ENCODE data around the gene RPL10L.

The RPL10L gene

DNA sequence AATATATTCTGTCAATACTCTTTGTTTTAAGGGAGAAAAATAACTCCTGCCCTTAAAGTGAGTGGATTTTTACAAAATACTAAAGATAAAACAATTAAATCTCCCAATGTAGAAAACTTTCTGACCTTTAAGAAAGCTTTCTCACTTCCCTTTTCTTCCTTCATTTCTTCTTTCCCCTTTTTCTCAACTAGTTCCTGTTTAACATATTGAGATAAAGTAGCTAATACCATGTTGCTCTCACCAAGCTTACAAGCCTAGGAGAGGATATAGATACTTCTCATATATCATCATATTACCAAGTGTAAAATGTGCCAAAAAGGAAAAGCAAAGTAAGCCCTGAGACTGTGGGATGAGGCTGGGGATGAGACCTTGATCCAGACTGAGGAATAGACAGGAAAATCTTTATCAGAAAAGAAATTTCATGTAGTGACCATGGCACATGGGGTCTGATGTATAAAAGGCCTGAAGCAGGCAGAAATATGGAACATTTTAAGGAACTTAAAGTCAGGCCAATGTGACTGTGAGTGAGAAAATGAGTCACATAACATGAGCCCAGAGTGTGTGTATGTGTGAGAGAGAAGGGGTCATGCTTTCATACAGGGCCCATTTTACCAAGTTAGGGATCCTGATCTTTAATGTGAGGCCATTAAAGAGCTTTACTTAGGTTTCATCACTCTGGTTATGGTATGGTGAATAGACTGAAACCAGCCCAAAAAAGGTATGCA is 1.6 kb upstream of the RPL10L start:
- Histone ChIP-seq H3K4me3 (replicated peaks; ENCODE audit: low read depth, low read length) (no peak overlapping the region), H3K27me3 (replicated peaks; ENCODE audit: control insufficient read depth, insufficient read depth, low read length) (no peaks in the 10 kb centered on the region), H3K36me3 (ENCODE audit: control insufficient read depth, insufficient read depth, low read length) (no peaks in the 10 kb centered on the region)
- DNase-seq (ENCODE audit: extremely low read depth, insufficient read length) = no peak
- TF ChIP-seq, protein P1, sequence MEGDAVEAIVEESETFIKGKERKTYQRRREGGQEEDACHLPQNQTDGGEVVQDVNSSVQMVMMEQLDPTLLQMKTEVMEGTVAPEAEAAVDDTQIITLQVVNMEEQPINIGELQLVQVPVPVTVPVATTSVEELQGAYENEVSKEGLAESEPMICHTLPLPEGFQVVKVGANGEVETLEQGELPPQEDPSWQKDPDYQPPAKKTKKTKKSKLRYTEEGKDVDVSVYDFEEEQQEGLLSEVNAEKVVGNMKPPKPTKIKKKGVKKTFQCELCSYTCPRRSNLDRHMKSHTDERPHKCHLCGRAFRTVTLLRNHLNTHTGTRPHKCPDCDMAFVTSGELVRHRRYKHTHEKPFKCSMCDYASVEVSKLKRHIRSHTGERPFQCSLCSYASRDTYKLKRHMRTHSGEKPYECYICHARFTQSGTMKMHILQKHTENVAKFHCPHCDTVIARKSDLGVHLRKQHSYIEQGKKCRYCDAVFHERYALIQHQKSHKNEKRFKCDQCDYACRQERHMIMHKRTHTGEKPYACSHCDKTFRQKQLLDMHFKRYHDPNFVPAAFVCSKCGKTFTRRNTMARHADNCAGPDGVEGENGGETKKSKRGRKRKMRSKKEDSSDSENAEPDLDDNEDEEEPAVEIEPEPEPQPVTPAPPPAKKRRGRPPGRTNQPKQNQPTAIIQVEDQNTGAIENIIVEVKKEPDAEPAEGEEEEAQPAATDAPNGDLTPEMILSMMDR (IDR thresholded peaks at IDR 0.05; ENCODE audit: insufficient read depth, low read length, poor library complexity, severe bottlenecking) = no peak

DNA sequence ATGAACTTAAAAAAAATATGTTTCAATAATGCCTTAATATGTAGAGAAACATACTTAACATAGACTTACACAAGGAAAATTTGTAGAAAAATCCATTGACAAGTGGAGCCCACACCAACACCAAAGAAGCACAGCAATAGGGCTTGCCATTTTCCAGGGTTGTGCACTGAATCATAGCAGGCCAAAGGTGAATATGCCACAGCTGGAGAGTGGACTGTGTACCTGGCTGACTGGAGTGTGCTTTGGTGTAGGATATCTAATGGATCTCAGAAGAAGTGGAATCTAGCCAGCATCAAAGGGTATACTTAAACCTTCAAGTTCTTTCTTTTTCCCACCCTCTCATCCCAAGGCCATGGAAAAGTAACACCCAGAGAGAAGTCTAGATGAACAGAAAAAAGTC is 4.8 kb downstream of the RPL10L start:
- TF ChIP-seq, protein P1 (IDR thresholded peaks at IDR 0.05; ENCODE audit: insufficient read depth, low read length, poor library complexity, severe bottlenecking) = no peak
- no peaks in the 10 kb centered on the region for H3K27me3 ChIP-seq (replicated peaks; ENCODE audit: control insufficient read depth, insufficient read depth, low read length)
- DNase-seq (ENCODE audit: extremely low read depth, insufficient read length) = no peak

DNA sequence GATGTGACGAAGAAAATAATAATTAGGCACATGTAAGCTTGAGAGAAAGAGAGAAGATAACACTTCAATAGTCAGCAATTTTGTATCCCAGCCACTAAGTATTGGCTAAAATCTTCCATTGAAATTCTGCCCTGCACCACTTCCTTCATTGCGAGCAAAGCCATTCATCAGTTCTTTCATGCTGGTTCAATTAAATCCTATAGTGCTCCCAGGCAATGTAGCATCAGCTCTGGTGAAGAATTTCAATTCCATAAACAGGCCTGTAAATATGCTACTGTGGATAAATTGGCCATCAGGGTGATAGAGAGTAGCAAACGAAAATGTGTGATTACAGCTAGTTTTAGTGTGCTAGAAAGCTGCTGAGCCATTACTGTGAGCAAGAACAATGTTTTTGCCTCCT is 24.7 kb downstream of the RPL10L start:
- no peaks in the 10 kb centered on the region for H3K36me3 ChIP-seq (ENCODE audit: control insufficient read depth, insufficient read depth, low read length)
- H3K27me3 ChIP-seq (replicated peaks; ENCODE audit: control insufficient read depth, insufficient read depth, low read length) = no peaks in the 10 kb centered on the region
- no peak for DNase-seq (ENCODE audit: extremely low read depth, insufficient read length)
- no peak overlapping the region for H3K4me3 ChIP-seq (replicated peaks; ENCODE audit: low read depth, low read length)
- TF ChIP-seq, protein P1 (IDR thresholded peaks at IDR 0.05; ENCODE audit: insufficient read depth, low read length, poor library complexity, severe bottlenecking) = no peak

More for the DNA sequence above, 4.8 kb downstream of the RPL10L start:
- H3K4me3 ChIP-seq (replicated peaks; ENCODE audit: low read depth, low read length) = no peak overlapping the region
- no peaks in the 10 kb centered on the region for H3K36me3 ChIP-seq (ENCODE audit: control insufficient read depth, insufficient read depth, low read length)
